T-helper 9 cell (primary cell): ENCODE results near the gene RBFOX2.
"Not testable (repeated sequence)": the region's sequence is repeated elsewhere in the genome, so short reads cannot be mapped to it uniquely, and the experiment has no call there.

ENCODE experiments used
- DNase-seq: peaks from one replicate; pipeline ENCODE4 v3.0.0-alpha.2; 2020

RBFOX2 gene

DNA sequence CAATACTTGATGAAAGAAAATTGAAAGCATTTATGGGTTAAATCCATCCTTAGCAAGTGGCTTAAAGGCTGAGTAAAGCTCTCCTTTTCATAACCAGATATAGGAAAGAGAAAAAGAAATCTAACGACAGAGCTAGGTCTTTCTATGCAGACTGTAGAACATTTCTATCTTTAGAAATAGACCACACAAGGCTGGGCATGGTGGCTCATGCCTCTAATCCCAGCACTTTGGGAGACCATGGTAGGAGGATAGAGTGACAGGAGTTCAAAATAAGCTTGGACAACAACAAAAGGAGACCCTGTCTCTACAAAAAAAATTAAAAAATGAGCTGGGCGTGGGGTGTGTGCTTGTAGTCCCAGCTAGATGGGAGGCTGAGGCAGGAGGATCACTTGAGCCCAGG lies 220.2 kb downstream of the RBFOX2 start:
- DNase-seq = no peak

DNA sequence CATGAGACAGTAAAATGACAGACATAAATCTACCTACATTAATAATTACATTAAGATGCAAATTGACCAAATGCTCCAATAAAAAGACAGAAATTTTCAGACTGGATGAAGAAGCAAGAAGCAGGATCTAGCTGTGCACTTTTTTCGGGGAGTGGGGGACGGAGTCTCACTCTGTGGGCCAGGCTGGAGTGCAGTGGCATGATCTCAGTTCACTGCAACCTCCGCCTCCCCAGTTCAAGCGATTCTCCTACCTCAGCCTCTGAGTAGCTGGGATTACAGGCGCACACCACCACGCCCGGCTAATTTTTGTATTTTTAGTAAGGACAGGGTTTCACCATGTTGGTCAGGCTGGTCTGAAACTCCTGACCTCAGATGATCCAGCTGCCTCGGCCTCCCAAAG lies 222.0 kb downstream of the RBFOX2 start:
- DNase-seq = not testable (repeated sequence)

DNA sequence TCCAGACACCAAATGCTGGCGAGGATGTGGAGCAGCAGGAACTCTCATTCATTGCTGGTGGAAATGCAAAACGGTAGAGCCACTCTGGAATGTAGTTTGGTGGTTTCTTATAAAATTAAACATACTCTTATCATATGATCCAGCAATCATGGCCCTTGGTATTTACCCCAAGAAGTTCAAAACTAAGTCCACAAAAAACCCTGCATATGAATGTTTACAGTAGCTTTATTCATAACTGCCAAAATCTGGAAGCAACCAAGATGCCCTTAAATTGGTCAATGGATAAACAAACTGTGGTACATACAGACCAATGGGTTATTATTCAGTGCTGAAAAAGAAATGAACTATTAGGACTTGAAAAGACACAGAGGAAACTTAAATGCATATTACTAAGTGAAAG lies 223.2 kb downstream of the RBFOX2 start:
- DNase-seq = no peak

GRCh38 chr22:35804421-35804820 lies 224.2 kb downstream of the RBFOX2 start:
- no peak for DNase-seq

DNA sequence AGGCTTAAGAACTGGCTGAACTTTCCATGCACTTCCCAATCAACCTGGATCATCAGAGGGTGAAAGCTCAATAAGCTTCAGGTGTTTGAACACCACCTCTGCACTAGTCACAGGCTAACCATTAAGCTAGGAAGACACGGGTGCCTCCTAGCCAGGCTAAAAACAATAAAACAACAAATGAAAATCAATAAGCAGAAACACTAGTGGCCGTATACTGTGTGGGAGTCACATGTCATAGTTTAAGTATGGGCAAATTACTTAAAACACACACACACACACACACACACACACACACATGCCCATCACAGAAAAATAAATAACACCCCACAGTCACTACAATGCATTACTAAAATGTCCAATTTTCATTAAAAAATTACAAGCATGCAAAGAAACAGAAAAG lies 225.7 kb downstream of the RBFOX2 start:
- DNase-seq = no peak

- not testable (repeated sequence) for DNase-seq
Measured at GRCh38 chr22:35801301-35801700, 227.3 kb downstream of the RBFOX2 start.

DNA sequence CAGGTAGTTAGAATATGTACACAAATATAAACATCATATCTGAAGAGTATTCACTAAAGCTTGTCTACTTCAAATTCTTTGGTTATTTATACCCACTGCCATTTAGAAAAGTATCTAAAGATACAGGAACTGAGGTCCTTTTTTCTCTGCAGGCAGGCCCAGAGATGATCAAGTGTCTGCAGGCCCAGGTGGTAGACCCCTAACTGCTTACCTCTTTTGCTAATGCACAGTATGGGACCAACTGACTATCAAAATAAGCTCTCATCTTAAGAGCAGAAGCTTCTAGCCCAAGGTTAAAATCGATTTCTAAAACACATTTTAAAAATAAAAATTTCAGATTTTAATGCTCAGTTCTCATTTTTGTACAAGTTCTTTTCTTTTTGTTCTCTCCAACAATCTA lies 229.5 kb downstream of the RBFOX2 start:
- DNase-seq = no peak

DNA sequence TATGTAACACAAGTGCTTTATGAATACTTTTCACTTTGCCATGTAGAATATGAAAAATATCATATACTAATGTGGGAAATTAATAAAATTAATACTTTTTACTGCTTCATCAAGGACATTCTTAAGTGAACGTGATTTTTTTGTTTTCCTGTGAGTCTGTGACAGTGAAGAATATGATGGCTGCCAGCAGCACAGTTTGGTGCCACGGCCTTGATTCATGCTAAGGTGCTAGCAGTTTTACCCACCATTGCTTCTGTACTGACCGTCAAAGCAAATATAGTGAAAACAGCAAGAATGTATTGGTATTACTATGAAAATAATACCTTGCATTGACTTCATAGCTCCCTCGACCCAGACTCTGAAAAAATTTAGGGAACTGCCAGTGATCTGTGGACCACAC lies 231.2 kb downstream of the RBFOX2 start:
- DNase-seq = no peak

GRCh38 chr22:35795476-35795875 lies 233.1 kb downstream of the RBFOX2 start:
- DNase-seq = no peak

GRCh38 chr22:35792506-35792905 lies 236.1 kb downstream of the RBFOX2 start:
- DNase-seq = no peak

- not testable (repeated sequence) for DNase-seq
Measured at GRCh38 chr22:35791788-35792187, 236.8 kb downstream of the RBFOX2 start.

GRCh38 chr22:35785181-35785923 lies 243.3 kb downstream of the RBFOX2 start:
- DNase-seq = no peak

- no peak for DNase-seq
Measured at GRCh38 chr22:35784633-35785032, 244.0 kb downstream of the RBFOX2 start.

GRCh38 chr22:35783943-35784614 lies 244.5 kb downstream of the RBFOX2 start:
- DNase-seq = no peak

DNA sequence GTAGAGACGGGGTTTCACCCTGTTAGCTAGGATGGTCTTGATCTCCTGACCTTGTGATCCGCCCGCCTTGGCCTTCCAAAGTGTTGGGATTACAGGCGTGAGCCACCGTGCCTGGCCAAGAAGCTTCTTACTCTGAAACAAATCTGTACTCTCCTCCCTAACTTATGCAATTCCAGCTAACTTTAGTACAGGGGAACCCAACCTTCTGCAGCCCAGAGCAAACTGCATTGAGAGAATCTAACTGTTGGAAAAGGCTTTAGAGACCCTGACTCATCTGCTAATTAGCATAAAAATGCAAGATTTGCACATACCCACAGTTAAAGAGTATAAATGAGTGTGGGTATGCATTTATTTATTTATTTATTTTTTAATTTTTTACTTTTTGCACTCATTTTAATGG lies 246.1 kb downstream of the RBFOX2 start:
- DNase-seq = no peak

GRCh38 chr22:35781898-35782297 lies 246.7 kb downstream of the RBFOX2 start:
- DNase-seq = no peak

DNA sequence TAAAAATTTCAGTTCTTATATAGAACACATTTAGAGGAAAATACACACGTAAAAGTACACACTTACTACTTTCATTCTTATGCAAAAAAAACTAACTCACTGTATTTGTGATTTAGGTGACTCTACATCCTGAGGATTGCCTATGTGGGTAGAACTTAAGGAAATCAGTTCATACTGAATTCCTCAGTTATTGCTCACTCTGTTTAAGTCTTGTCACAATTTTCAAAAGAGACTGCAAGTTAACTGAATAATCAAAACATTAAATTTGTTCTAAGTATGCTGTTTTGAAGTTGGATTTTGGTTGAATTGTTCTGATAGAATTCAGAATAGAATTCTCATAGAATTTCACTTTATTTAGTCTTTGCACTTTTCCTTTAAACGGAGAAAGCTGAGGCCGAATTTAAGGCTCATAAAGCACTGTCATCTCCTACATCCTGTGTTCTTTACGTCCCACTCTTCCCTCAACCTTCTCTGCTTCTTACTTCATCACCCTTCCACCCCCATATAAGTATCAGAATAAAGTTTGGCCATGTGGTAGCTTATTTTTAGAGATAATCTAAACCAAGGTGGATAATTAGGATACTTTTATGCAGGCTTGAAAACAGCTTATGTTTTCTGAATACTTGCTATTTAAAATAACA lies 251.2 kb downstream of the RBFOX2 start:
- no peak for DNase-seq

DNA sequence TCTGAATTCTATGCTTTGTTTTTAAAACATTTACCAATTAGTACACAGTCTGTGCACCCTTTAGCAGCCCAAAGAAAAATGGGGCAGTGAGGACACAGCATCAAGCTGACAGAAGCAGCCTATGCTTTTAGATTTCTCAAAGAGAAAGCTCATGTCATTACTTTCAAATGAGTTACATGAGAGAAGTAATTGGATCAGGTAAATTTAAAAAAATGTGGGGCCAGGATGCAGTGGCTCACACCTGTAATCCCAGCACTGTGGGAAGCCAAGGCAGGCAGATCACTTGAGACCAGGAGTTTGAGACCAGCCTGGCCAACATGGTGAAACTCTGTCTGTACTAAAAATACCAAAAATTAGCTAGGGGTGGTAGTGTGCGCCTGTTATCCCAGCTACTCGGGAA lies 253.3 kb downstream of the RBFOX2 start:
- DNase-seq = no peak

DNA sequence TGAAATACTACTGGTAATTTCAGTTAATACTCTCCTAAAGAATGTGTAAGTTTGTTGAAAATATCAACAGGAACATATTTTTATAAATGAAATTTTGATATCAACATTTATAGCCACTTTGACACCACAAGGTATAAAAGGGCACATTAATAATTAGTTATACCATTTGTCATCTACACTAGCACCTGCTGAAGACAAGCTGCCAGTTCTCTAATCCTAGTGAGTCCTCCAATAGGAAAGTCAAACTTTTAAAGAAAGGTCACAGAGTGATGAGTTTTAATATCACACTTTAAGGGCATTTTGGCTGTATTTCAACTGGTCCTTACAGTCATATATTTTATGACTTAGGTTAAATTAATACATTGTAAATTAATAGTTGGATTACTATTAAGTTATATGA lies 258.6 kb downstream of the RBFOX2 start:
- DNase-seq = no peak

GRCh38 chr22:35766654-35767580 lies 261.7 kb downstream of the RBFOX2 start:
- DNase-seq = no peak

DNA sequence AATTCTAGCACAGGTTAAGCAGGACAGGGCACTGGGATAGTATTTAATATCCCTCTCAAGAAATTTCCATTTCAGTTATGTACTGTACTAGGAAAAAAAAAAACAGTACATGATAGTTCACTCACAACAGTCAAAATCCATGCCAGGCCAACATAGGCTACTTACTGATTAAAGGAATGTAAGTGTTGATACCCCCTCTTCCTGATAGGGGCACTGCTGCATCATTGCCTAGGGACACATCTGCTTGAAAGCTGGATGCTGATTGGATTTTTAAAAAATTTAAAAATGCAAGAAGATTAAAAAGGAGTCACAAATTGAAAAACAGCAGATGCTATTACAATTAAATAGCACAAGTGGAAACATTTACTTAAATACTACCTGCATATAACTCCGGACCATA lies 267.6 kb downstream of the RBFOX2 start:
- DNase-seq = no peak

DNA sequence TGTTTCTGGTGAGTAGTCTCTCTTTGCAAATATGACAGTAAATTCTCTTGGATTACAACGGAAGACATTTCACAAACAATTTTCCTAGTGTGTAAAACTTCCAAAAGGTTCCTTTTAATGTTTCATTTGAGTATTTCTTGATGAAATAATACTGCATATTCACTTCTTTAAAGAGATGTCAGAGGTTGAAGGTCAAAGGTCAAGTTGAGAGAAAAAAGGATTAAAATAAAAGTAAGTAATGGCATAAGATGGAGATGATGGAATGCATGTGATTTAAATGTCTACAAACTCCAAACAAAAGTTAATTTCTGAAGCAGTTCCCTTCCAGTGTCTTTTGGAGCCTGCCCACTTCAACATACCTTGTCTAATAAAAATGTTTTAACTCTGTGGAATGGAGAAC lies 270.2 kb downstream of the RBFOX2 start:
- no peak for DNase-seq

- DNase-seq = no peak
Measured at GRCh38 chr22:35756722-35757121, 271.9 kb downstream of the RBFOX2 start.
